Liver (tissue), 3 donors: ENCODE data around the gene RAX.

ENCODE experiments used
- EGR1 ChIP-seq, 2 donors: IDR thresholded peaks; 2 replicates each; pipeline ENCODE4 v1.6.1; 2016 to 2018; ENCODE audit warnings: antibody characterized with exemption in 2 of 2, low read depth in 2 of 2
- FOXA1 ChIP-seq: IDR thresholded peaks from 2 replicates; pipeline ENCODE4 v1.6.1; 2016; ENCODE audit warnings: antibody characterized with exemption
- HNF4A ChIP-seq, 2 donors: conservative IDR thresholded peaks; 2 replicates each; pipeline ENCODE4 v1.6.1; 2016; ENCODE audit warnings: antibody characterized with exemption in 2 of 2, mild to moderate bottlenecking in 2 of 2
- RAD21 ChIP-seq, 2 donors: IDR thresholded peaks; 2 replicates each; pipeline ENCODE4 v1.6.1; 2016; ENCODE audit warnings: antibody characterized with exemption in 2 of 2, mild to moderate bottlenecking in 2 of 2
- RXRA ChIP-seq, 2 donors: IDR thresholded peaks; 2 replicates each; pipeline ENCODE4 v1.6.1; 2017 to 2018; ENCODE audit warnings: antibody characterized with exemption in 2 of 2, mild to moderate bottlenecking in 1 of 2
- YY1 ChIP-seq: IDR thresholded peaks from 2 replicates; pipeline ENCODE4 v1.6.1; 2016; ENCODE audit warnings: antibody characterized with exemption, mild to moderate bottlenecking
- TF ChIP-seq, protein P1 (sequence below): fragments of 150-350 bp; IDR thresholded peaks from 2 replicates; pipeline ENCODE4 v1.5.1; 2017; ENCODE audit warnings: improper control_type of control experiment, low read depth, low read length; ENCODE audit not compliant: missing input control
- TF ChIP-seq, protein P2 (sequence below): IDR thresholded peaks from 2 replicates; pipeline ENCODE4 v1.6.1; 2016; ENCODE audit warnings: antibody characterized with exemption
- TF ChIP-seq, protein P3 (sequence below): IDR thresholded peaks from 2 replicates; pipeline ENCODE4 v1.6.1; 2016; ENCODE audit warnings: antibody characterized with exemption
- TF ChIP-seq, protein P4 (sequence below): IDR thresholded peaks from 2 replicates; pipeline ENCODE4 v1.6.1; 2016; ENCODE audit warnings: antibody characterized with exemption, mild to moderate bottlenecking
- donor health status: healthy.
- donor health status: healthy.

DNA sequence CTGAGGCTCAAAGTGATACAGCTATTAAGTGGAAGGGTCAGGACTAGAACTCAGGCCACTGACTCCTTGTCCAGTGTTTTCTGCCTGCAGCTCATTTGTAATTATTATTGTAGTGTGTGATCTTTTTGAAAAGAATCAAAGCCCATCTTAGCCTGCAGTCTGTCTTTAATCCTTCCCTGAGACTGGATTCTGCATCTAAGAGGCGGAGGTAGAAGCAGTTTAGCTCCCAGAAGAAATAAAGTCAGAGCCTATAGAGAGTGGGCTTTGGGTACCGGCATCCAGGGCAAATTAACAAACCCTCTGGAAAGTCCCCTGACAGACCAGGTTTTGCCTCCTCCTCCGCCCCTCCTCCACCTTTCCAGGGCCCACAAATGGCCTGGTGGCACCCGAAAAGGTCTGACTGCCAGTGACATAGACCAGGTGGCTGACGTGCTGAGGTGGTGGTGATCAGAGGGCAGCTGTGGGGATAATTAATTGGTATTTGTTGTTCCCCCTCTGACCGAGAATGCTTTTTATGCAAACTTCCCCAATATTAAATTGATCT lies 2.2 kb upstream of the RAX start:
- TF ChIP-seq, protein P1, sequence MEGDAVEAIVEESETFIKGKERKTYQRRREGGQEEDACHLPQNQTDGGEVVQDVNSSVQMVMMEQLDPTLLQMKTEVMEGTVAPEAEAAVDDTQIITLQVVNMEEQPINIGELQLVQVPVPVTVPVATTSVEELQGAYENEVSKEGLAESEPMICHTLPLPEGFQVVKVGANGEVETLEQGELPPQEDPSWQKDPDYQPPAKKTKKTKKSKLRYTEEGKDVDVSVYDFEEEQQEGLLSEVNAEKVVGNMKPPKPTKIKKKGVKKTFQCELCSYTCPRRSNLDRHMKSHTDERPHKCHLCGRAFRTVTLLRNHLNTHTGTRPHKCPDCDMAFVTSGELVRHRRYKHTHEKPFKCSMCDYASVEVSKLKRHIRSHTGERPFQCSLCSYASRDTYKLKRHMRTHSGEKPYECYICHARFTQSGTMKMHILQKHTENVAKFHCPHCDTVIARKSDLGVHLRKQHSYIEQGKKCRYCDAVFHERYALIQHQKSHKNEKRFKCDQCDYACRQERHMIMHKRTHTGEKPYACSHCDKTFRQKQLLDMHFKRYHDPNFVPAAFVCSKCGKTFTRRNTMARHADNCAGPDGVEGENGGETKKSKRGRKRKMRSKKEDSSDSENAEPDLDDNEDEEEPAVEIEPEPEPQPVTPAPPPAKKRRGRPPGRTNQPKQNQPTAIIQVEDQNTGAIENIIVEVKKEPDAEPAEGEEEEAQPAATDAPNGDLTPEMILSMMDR, result no peak
- TF ChIP-seq YY1 (no peak), EGR1 (IDR thresholded peaks at IDR 0.05; ENCODE audit: low read depth in 2 of 2) (no peak), RXRA (IDR thresholded peaks at IDR 0.05) (no peak), FOXA1 (no peak), HNF4A (conservative IDR thresholded peaks at IDR 0.05) (no peak), RAD21 (IDR thresholded peaks at IDR 0.05) (no peak)
- TF ChIP-seq, protein P2, sequence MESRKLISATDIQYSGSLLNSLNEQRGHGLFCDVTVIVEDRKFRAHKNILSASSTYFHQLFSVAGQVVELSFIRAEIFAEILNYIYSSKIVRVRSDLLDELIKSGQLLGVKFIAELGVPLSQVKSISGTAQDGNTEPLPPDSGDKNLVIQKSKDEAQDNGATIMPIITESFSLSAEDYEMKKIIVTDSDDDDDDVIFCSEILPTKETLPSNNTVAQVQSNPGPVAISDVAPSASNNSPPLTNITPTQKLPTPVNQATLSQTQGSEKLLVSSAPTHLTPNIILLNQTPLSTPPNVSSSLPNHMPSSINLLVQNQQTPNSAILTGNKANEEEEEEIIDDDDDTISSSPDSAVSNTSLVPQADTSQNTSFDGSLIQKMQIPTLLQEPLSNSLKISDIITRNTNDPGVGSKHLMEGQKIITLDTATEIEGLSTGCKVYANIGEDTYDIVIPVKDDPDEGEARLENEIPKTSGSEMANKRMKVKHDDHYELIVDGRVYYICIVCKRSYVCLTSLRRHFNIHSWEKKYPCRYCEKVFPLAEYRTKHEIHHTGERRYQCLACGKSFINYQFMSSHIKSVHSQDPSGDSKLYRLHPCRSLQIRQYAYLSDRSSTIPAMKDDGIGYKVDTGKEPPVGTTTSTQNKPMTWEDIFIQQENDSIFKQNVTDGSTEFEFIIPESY, result no peak
- TF ChIP-seq, protein P3, sequence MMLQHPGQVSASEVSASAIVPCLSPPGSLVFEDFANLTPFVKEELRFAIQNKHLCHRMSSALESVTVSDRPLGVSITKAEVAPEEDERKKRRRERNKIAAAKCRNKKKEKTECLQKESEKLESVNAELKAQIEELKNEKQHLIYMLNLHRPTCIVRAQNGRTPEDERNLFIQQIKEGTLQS, result no peak
- TF ChIP-seq, protein P4, sequence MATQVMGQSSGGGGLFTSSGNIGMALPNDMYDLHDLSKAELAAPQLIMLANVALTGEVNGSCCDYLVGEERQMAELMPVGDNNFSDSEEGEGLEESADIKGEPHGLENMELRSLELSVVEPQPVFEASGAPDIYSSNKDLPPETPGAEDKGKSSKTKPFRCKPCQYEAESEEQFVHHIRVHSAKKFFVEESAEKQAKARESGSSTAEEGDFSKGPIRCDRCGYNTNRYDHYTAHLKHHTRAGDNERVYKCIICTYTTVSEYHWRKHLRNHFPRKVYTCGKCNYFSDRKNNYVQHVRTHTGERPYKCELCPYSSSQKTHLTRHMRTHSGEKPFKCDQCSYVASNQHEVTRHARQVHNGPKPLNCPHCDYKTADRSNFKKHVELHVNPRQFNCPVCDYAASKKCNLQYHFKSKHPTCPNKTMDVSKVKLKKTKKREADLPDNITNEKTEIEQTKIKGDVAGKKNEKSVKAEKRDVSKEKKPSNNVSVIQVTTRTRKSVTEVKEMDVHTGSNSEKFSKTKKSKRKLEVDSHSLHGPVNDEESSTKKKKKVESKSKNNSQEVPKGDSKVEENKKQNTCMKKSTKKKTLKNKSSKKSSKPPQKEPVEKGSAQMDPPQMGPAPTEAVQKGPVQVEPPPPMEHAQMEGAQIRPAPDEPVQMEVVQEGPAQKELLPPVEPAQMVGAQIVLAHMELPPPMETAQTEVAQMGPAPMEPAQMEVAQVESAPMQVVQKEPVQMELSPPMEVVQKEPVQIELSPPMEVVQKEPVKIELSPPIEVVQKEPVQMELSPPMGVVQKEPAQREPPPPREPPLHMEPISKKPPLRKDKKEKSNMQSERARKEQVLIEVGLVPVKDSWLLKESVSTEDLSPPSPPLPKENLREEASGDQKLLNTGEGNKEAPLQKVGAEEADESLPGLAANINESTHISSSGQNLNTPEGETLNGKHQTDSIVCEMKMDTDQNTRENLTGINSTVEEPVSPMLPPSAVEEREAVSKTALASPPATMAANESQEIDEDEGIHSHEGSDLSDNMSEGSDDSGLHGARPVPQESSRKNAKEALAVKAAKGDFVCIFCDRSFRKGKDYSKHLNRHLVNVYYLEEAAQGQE, result no peak
